GM20000 (cell line): Measurements from ENCODE around the gene KRT85.

Source experiments
- DNase-seq: peaks from one replicate; pipeline ENCODE4 v3.0.0; 2012; ENCODE audit warnings: low spot score
- TF ChIP-seq, protein P1 (sequence below): IDR thresholded peaks from 2 replicates; pipeline ENCODE4 v1.5.1; 2012; ENCODE audit warnings: mild to moderate bottlenecking, control low read depth; ENCODE audit errors: extremely low read depth, missing control alignments

KRT85 gene

DNA sequence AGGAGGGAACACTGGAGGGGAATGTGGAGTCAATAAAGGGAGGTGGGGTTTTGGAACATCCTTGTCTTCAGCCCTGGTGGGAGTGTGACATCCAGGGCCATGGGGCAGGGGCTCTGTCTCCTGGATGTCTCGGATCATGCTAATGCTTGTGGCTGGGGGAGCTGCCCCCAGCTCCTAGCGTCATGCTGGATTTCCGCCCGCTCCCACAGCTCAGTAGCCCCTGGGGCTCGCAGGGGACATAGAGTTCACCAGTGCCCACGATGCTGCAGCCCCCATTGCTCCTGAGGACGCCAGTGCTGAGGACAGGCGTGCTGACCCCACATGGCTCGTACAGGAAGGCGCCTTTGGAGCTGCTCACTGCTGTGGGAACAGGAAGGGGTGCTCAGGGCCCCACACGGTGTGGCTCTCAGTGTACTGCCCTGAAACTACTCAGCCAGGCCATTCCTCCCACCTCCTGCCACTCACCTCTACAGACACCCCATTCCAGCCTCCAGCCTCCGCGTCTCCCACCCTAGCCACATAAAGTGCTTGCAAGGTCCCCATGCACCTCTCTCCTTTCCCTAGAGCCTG, 27.6 kb upstream of the KRT85 start:
- TF ChIP-seq, protein P1, sequence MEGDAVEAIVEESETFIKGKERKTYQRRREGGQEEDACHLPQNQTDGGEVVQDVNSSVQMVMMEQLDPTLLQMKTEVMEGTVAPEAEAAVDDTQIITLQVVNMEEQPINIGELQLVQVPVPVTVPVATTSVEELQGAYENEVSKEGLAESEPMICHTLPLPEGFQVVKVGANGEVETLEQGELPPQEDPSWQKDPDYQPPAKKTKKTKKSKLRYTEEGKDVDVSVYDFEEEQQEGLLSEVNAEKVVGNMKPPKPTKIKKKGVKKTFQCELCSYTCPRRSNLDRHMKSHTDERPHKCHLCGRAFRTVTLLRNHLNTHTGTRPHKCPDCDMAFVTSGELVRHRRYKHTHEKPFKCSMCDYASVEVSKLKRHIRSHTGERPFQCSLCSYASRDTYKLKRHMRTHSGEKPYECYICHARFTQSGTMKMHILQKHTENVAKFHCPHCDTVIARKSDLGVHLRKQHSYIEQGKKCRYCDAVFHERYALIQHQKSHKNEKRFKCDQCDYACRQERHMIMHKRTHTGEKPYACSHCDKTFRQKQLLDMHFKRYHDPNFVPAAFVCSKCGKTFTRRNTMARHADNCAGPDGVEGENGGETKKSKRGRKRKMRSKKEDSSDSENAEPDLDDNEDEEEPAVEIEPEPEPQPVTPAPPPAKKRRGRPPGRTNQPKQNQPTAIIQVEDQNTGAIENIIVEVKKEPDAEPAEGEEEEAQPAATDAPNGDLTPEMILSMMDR: no peak
- no peak for DNase-seq

DNA sequence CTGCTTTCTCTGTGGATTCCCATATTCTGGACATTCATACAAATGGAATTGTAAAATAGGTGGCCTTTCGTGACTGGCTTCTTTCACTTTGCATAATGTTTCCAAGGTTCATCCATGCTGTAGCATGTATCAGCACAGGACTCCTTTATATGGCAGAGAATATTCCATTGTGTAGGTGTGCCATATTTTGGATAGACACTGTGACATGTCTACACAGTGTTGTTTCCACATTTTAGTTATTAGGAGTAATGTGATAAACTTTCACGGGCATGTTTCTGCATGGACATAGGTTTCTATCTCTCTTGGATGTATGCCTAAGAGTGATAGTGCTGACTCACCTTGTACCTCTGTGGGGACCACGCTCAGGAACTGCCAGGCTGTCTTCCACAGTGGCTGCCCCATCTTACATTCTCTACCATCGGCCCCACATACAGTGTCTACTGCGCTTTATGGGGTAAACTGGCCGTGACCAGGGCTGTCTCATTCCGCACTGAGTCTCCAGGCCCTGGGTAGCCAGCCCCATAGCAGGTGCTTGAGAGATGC, 25.3 kb upstream of the KRT85 start:
- DNase-seq: no peak
- TF ChIP-seq, protein P1: no peak

DNA sequence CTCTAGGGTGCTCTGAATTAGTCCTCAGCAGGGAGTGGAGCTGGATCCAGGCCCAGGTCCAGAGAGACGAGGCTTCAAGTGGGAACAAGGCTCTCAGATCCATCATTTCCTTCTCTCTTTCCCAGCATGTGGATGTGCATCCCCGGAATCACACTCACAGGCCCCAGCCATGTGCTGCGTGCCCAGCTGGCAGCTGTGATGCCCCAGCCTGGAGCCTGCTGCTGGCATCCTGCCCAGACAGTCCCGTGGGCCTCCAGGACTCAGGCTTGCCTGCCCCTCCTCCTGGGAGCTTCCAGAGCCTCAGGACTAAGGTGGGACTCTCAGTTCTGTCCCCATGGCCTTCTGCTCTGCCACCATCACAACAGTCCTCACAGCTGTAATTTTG, 24.3 kb upstream of the KRT85 start:
- DNase-seq: no peak
- TF ChIP-seq, protein P1: no peak

DNA sequence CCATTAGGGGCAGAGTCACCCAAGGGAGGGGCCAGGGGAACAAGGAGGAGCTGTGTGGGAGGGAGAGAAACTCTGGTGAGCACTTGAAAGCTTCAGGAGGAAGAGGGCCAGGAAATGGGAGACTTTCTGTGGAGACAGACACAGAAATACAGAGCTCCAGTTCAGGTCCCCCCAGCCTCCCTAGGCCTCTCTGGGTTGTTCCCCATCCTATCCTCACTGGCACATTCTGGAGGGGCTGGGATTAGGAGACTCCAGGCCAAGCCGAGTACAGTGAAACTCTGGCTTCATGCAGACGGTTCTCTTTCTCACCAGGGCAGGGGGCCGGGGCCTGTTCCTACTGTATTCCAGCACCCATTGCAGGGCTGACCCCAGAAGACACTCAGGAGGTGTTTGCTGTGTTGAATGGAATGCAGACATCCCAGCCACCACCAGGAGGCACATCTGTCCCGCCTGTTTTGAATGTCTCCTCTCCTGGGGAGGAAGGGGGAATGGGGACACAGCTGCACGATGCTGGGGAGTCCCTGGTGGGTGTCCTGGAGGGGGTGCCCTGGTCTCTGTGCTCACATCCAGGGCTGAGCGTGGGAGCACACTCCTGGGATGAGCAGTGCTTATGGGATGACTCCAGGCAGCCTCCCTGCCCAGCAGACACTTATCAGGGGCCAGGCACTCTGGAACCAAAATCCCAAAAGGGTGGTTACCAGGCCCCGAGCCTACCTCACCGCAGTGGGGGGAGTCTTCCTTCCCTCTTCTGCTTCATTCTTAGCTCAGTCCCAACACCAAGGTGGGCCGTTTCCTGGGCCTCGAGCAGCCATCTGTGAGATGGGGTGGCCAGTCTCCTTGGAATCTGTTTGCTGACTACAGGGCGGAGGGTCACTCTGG, 23.7 kb upstream of the KRT85 start:
- no peak for DNase-seq
- TF ChIP-seq, protein P1: peak; percentile 28

DNA sequence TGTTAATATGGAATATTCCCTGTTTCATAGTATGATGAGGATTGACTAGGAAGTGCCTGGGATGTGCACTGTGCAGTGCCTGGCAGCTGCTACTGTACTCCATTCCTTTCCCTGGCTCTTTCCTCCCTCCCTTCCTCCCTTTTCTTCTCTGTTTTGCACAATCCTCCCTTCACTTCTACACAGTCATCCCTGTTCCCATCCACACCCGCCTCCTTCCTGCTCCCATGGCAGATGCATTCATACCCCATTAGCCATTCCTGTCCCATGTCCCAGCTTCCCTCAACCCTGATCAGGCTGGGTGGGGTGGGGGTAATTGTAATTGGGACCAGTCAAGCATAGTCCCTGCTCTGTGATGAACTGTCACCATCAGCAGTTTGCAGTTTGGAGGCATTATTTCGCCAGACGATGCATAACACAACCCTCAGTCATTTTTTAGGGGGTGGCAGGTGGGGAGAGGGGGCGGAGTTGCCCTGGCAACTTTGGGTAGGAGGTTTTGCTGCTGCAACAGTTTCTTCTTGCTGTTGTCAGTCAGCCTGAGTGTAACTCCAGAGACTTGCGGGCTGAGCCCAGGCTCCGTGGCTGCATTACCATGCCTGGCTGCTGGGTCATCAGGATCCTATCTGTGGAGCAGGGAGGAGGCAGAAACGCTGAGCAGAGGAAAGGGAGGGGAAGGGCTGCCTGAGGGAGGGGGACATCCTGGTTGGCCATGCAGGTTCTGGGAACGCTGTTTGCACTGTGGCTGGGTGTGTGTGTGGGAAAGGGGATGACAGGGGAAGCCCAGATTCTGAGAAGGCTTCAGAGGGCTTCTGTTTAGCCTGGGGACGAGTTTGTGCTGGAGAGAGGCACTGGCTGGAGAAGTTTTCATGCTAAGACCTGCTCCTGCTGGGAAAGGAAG, 22.3 kb upstream of the KRT85 start:
- DNase-seq: no peak
- TF ChIP-seq, protein P1: no peak

DNA sequence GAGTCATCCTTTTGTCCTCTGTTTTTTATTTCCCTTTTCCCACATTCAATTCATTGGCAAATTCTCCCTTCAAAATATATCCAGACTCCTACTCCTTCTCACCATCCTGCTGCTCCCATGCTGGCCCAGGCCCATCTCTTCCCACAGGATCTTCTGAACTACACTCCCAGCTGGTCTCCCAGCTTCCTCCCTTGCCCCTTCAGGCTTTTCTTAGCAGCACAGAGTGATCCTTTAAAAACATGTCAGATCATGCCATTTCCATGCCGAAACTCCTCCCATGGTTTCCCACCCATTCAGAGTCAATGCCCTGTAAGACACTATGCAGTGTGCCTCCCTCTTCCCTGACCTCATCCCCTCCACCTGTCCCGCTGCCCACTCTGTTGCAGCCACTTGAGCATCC, 20.6 kb upstream of the KRT85 start:
- TF ChIP-seq, protein P1: no peak
- DNase-seq: no peak
